Measurements from ENCODE around the gene ACYP2.

DNA sequence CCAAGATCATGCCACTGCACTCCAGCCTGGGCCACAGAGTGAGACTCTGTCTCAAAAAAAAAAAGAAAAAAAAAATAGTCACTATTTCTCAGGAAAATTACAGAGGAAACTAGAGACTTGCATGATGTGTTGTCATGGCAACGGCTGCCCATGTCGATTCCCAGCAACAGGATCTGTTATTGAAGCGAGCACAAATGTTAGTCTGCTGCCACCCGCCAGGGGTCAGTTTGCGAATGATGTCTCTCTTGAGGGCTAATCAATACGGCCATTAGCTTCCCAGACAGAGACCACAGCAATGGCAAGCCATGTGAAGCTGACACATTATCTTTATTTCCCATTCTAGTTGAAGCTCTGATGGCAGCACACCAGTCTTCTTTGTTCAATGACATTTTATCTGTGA is 32.4 kb upstream of the ACYP2 start:
- TF ChIP-seq BHLHE40 (IDR thresholded peaks at IDR 0.05; ENCODE audit: borderline replicate concordance) (no peak), ZNF384 (IDR thresholded peaks at IDR 0.05) (no peak), ELF4 (IDR thresholded peaks at IDR 0.05) (no peak), SP1 (IDR thresholded peaks at IDR 0.05) (no peak), PKNOX1 (IDR thresholded peaks at IDR 0.05) (no peak), FOXK2 (IDR thresholded peaks at IDR 0.05) (no peak), SUZ12 (IDR thresholded peaks at IDR 0.05) (no peak), HDGF (IDR thresholded peaks at IDR 0.05; ENCODE audit: borderline replicate concordance) (no peak), FOXM1 (IDR thresholded peaks at IDR 0.05; ENCODE audit: borderline replicate concordance) (no peak), FOXA1 (IDR thresholded peaks at IDR 0.05) (no peak), ARNT (IDR thresholded peaks at IDR 0.05) (no peak), CTBP1 (IDR thresholded peaks at IDR 0.05; ENCODE audit: borderline replicate concordance) (no peak), TARDBP (IDR thresholded peaks at IDR 0.05) (no peak), NFRKB (IDR thresholded peaks at IDR 0.05) (no peak)
